Astrocyte of the cerebellum (primary cell): Measurements from ENCODE around the gene SLC39A7.
"Not testable (repeated sequence)": the region's sequence is repeated elsewhere in the genome, so short reads cannot be mapped to it uniquely, and the experiment has no call there.

Source experiments
- DNase-seq: peaks from one replicate; pipeline ENCODE4 v3.0.0-alpha.2; 2011; ENCODE audit warnings: low read depth
- H3K4me3 ChIP-seq: 2 replicates; pipeline ENCODE4 v1.5.1; 2011; ENCODE audit warnings: mild to moderate bottlenecking, low read depth, low read length, moderate library complexity
- CTCF ChIP-seq: IDR thresholded peaks from 2 replicates; pipeline ENCODE4 v1.5.1; 2012; ENCODE audit warnings: low read length, low read depth, moderate library complexity, mild to moderate bottlenecking; ENCODE audit errors: missing control alignments
- in situ Hi-C: cut with HindIII; loops from 2 replicates; pipeline ENCODE4 v1.10.0; 2017; ENCODE audit warnings: low sequenced_read_pairs

The SLC39A7 gene

GRCh38 chr6:33217246-33217645 lies 16.6 kb downstream of the SLC39A7 start:
- TF ChIP-seq CTCF = no peak
- in situ Hi-C loops = no loop called here
- DNase-seq = no peak
- H3K4me3 ChIP-seq = no peak overlapping the region

- in situ Hi-C loops = no loop called here
- no peak overlapping the region for H3K4me3 ChIP-seq
- TF ChIP-seq CTCF = no peak
- no peak for DNase-seq
Measured at GRCh38 chr6:33217681-33218080, 17.0 kb downstream of the SLC39A7 start.

GRCh38 chr6:33226503-33227120 lies 25.9 kb downstream of the SLC39A7 start:
- DNase-seq, H3K4me3 ChIP-seq, in situ Hi-C loops: not testable (repeated sequence)

GRCh38 chr6:33235221-33235634 lies 34.6 kb downstream of the SLC39A7 start:
- in situ Hi-C loops = no loop called here
- no peak for DNase-seq
- TF ChIP-seq CTCF = no peak
- no peak overlapping the region for H3K4me3 ChIP-seq

DNA sequence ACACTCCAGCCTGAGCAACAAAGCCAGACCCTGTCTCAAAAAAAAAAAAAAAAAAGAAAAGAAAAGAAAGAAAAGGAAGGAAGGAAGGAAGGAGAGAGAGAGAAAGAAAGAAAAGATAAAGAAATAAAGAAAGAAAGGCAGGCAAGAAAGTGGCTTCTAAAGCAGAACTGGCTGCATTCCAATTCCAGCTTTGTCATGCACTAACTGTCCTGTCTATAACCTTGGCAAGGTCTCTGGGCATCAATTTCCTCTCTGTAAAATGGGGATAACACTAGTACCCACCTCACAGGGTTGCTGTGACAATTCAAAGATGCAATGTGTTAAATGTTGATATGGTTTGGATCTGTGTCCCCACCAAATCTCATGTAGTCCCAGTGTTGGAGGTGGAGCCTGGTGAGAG lies 35.7 kb downstream of the SLC39A7 start:
- no peak overlapping the region for H3K4me3 ChIP-seq
- DNase-seq = no peak
- in situ Hi-C loops = no loop called here
- TF ChIP-seq CTCF = no peak

DNA sequence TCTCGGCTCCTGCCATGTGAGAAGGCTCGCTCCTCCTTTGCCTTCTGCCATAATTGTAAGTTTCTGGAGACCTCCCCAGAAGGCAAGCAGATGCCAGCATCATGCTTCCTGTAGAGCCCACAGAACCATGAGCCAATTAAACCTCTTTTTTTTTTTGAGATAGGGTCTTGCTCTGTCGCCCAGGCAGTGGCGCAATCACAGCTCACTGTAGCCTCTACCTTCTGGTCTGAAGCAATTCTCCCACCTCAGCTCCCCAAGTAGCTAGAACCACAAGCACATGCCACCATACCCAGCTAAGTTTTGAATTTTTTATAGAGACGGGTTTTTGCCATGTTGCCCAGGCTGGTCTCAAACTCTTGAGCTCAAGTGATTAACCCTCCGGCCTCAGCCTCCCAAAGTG lies 36.2 kb downstream of the SLC39A7 start:
- no peak for DNase-seq
- in situ Hi-C loops = no loop called here
- H3K4me3 ChIP-seq = no peak overlapping the region
- no peak for TF ChIP-seq CTCF

- DNase-seq = no peak
- in situ Hi-C loops = no loop called here
- H3K4me3 ChIP-seq = no peak overlapping the region
- no peak for TF ChIP-seq CTCF
Measured at GRCh38 chr6:33237741-33238140, 37.1 kb downstream of the SLC39A7 start.
